Thymus (tissue), 11 donors: ENCODE results near the gene C6orf136. TPM values are rescaled to one million over a fixed set of nuclear protein-coding genes. Genes with fewer than 3 reads are reported as not detected.

Experiments used
- DNase-seq, 9 donors: peaks; one replicate each; pipeline ENCODE4 v3.0.0-alpha.2; 2013; ENCODE audit warnings: low spot score in 9 of 9, low read depth in 6 of 9, missing footprints in 1 of 9
- H3K27ac ChIP-seq, 2 donors: one replicate each; pipeline ENCODE4 v1.5.1; 2013; ENCODE audit warnings: control low read depth in 1 of 2, low read depth in 1 of 2, low read length in 1 of 2, mild to moderate bottlenecking in 1 of 2, moderate library complexity in 1 of 2
- H3K27me3 ChIP-seq, 2 donors: one replicate each; pipeline ENCODE4 v1.5.1; 2013; ENCODE audit warnings: low read length in 1 of 2; ENCODE audit not compliant: control insufficient read depth in 2 of 2, insufficient read depth in 1 of 2
- H3K36me3 ChIP-seq, 2 donors: one replicate each; pipeline ENCODE4 v1.5.1; 2013; ENCODE audit warnings: low read length in 1 of 2, mild to moderate bottlenecking in 1 of 2, moderate library complexity in 1 of 2; ENCODE audit not compliant: control insufficient read depth in 2 of 2, insufficient read depth in 2 of 2
- H3K4me1 ChIP-seq, 2 donors: one replicate each; pipeline ENCODE4 v1.5.1; 2013; ENCODE audit warnings: low read length in 2 of 2; ENCODE audit not compliant: control insufficient read depth in 2 of 2, insufficient read depth in 2 of 2
- H3K4me3 ChIP-seq, 2 donors: one replicate each; pipeline ENCODE4 v1.5.1; 2013; ENCODE audit warnings: low read length in 2 of 2, control low read depth in 1 of 2, mild to moderate bottlenecking in 1 of 2
- H3K9me3 ChIP-seq, 2 donors: one replicate each; pipeline ENCODE4 v1.5.1; 2013; ENCODE audit warnings: low read length in 1 of 2, mild to moderate bottlenecking in 1 of 2; ENCODE audit not compliant: control insufficient read depth in 2 of 2, insufficient read depth in 1 of 2
- WGBS: extraction: QIAGEN DNeasy Blood & Tissue Kit; methylation state at CpG from one replicate; pipeline ENCODE4 v1.1.7; 2013; 5-methylcytosine and 5-hydroxymethylcytosine counted together
- polyA plus RNA-seq: library from polyadenylated mRNA; stranded (reverse); fragments of 200-250 nt; gene quantifications from one replicate; pipeline ENCODE4 v1.2.3, GENCODE V29; 2013
- total RNA-seq: library from RNA; stranded (reverse); fragments of 120-200 nt; gene quantifications from one replicate; pipeline ENCODE4 v1.2.4, GENCODE V29; 2013
- donor health status: healthy.

Gene C6orf136
- total and polyA plus RNA-seq, 2 donors, result 9.5 to 24.0 TPM

- Histone ChIP-seq H3K27me3 (no peaks in the 10 kb centered on the region), H3K4me3 (peak overlapping the region; percentile 65 to 89), H3K27ac (peak overlapping the region; percentile 98 to 99), H3K36me3 (peaks cover 19 to 37% of the 10 kb centered on the region in 2 donors), H3K4me1 (peaks cover 36 to 82% of the 10 kb centered on the region in 2 donors), H3K9me3 (peaks cover 0 to 8% of the 10 kb centered on the region in 2 donors)
- peak in 2 of 9 donors; percentile 15 to 37 for DNase-seq
- WGBS, result 2% methylated on average over 7 of the region's 7 CpGs
These were observed 36.4 kb downstream of the C6orf136 start for GRCh38 chr6:30683183-30683979.

GRCh38 chr6:30683980-30684338, 37.0 kb downstream of the C6orf136 start:
- 8% methylated on average over 2 of the region's 2 CpGs for WGBS

GRCh38 chr6:30684386-30685156, 37.6 kb downstream of the C6orf136 start:
- Histone ChIP-seq H3K27me3 (no peaks in the 10 kb centered on the region), H3K36me3 (peaks cover 13 to 27% of the 10 kb centered on the region in 2 donors), H3K9me3 (peaks cover 0 to 8% of the 10 kb centered on the region in 2 donors), H3K4me3 (peak overlapping the region; percentile 65 to 89), H3K27ac (peak overlapping the region; percentile 98 to 99), H3K4me1 (peaks cover 35 to 85% of the 10 kb centered on the region in 2 donors)
- DNase-seq, result peak in 4 of 9 donors; percentile 33 to 82 (median 66)
- WGBS, result 7% methylated on average over 21 of the region's 21 CpGs

More at GRCh38 chr6:30683980-30684338, 37.0 kb downstream of the C6orf136 start:
- peaks cover 36 to 84% of the 10 kb centered on the region in 2 donors for H3K4me1 ChIP-seq
- no peaks in the 10 kb centered on the region for H3K27me3 ChIP-seq
- peak in 2 of 9 donors; percentile 20 to 37 for DNase-seq
- H3K9me3 ChIP-seq, result peaks cover 0 to 8% of the 10 kb centered on the region in 2 donors
- peak overlapping the region; percentile 98 to 99 for H3K27ac ChIP-seq
- H3K4me3 ChIP-seq, result peak overlapping the region; percentile 65 to 89
- peaks cover 14 to 32% of the 10 kb centered on the region in 2 donors for H3K36me3 ChIP-seq

GRCh38 chr6:30685157-30686008, 38.5 kb downstream of the C6orf136 start:
- Histone ChIP-seq H3K36me3 (peaks cover 5 to 19% of the 10 kb centered on the region in 2 donors), H3K4me1 (peaks cover 33 to 85% of the 10 kb centered on the region in 2 donors), H3K27ac (peak overlapping the region; percentile 98 to 99), H3K27me3 (no peaks in the 10 kb centered on the region), H3K9me3 (peaks cover 0 to 8% of the 10 kb centered on the region in 2 donors), H3K4me3 (peak overlapping the region; percentile 65 to 89)
- 24% methylated on average over 29 of the region's 29 CpGs for WGBS
- DNase-seq, result peak in 3 of 9 donors; percentile 7 to 47 (median 20)

GRCh38 chr6:30686009-30686907, 39.3 kb downstream of the C6orf136 start, which contains the start of gene PPP1R18:
Gene PPP1R18, minus strand, starts transcription at chr6:30686645. Its CDS starts 627 bp downstream, at chr6:30686018.
- H3K4me1 ChIP-seq, result peaks cover 30 to 84% of the 10 kb centered on the region in 2 donors
- WGBS, result under 1% methylated on average over 41 of the region's 41 CpGs
- peak within 1 kb of the TSS; percentile 65 to 89 for H3K4me3 ChIP-seq
- peaks cover 0 to 8% of the 10 kb centered on the region in 2 donors for H3K9me3 ChIP-seq
- DNase-seq, result peak in 3 of 9 donors; percentile 23 to 81 (median 70)
- no peaks in the 10 kb centered on the region for H3K27me3 ChIP-seq
- peak within 1 kb of the TSS; percentile 98 to 99 for H3K27ac ChIP-seq
- peaks cover under 1 to 13% of the 10 kb centered on the region in 2 donors for H3K36me3 ChIP-seq

GRCh38 chr6:30686908-30687658, 40.1 kb downstream of the C6orf136 start:
- Histone ChIP-seq H3K9me3 (peaks cover 0 to 6% of the 10 kb centered on the region in 2 donors), H3K4me3 (peak overlapping the region; percentile 65 to 89), H3K36me3 (peaks cover 0 to 6% of the 10 kb centered on the region in 2 donors), H3K27me3 (no peaks in the 10 kb centered on the region), H3K27ac (peak overlapping the region; percentile 88 to 92), H3K4me1 (peaks cover 24 to 76% of the 10 kb centered on the region in 2 donors)
- peak in 5 of 9 donors; percentile 41 to 78 (median 70) for DNase-seq
- WGBS, result 1% methylated on average over 52 of the region's 52 CpGs

GRCh38 chr6:30687659-30688431, 40.9 kb downstream of the C6orf136 start:
- WGBS, result 36% methylated on average over 22 of the region's 22 CpGs
- DNase-seq, result no peak

More at GRCh38 chr6:30687659-30688431, 40.9 kb downstream of the C6orf136 start:
- H3K27me3 ChIP-seq, result no peaks in the 10 kb centered on the region
- H3K9me3 ChIP-seq, result no peaks in the 10 kb centered on the region
- H3K36me3 ChIP-seq, result peaks cover 0 to 3% of the 10 kb centered on the region in 2 donors
- peak overlapping the region; percentile 88 to 92 for H3K27ac ChIP-seq
- peak overlapping the region; percentile 65 to 89 for H3K4me3 ChIP-seq
- peaks cover 24 to 68% of the 10 kb centered on the region in 2 donors for H3K4me1 ChIP-seq
